Measurements from ENCODE around the gene TBC1D2B. TPM values are rescaled to one million over a fixed set of nuclear protein-coding genes. Genes with fewer than 3 reads are reported as not detected.
A peak's percentile ranks its signal among the peaks of the same experiment; 100 is the strongest.

The TBC1D2B gene
- total and polyA plus RNA-seq, 8 donors, result 13.4 to 35.8 (median 22.6) TPM

DNA sequence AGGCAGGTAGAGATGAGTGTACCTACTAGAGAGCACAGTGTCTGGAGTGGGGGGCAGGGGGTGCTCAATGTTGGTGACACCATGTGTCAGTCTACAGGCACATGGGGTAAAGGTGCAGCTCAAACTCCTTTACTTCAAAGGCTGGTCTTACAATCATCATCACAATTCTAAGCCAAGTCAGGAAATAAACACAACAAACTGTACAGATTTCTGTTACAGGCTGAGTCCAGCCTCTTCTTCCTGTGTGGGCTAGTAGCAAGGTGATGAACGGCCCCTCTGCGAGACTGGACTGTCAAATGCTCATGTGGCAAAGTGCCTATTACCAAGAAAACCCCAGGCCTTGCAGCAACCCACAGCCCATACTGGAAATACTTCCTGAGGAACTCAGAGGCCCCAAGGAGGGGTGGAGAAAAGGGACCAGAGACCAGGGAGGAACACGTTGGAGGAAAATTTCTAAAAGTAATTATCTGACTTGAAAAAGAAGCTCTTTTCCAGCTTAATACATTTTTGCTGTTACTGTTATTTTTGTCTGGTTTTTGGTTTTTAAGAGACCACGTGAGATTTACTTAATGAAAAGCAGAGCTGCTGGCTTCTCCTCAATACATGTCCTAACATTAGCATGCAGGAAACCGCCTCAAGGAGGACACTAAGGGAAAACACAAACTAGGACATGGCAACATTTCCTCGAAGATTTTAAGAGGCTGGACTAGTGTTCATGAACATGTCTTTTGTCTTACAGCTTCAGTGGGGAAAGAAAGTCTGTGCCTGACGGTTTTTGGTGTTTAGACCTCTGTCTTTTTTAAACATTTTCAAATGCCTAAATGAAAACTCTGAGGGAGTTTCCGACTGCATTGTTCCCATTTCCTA lies 29.5 kb downstream of the TBC1D2B start:
- H3K4me3 ChIP-seq, result no peak overlapping the region
- no peaks in the 10 kb centered on the region for H3K9me3 ChIP-seq
- H3K27me3 ChIP-seq, result no peaks in the 10 kb centered on the region
- ATAC-seq (peak in 1 of 4 donors; percentile 46), DNase-seq (peak in 1 of 6 donors; percentile 50), FAIRE-seq (no peak)
- TF ChIP-seq, protein P1, sequence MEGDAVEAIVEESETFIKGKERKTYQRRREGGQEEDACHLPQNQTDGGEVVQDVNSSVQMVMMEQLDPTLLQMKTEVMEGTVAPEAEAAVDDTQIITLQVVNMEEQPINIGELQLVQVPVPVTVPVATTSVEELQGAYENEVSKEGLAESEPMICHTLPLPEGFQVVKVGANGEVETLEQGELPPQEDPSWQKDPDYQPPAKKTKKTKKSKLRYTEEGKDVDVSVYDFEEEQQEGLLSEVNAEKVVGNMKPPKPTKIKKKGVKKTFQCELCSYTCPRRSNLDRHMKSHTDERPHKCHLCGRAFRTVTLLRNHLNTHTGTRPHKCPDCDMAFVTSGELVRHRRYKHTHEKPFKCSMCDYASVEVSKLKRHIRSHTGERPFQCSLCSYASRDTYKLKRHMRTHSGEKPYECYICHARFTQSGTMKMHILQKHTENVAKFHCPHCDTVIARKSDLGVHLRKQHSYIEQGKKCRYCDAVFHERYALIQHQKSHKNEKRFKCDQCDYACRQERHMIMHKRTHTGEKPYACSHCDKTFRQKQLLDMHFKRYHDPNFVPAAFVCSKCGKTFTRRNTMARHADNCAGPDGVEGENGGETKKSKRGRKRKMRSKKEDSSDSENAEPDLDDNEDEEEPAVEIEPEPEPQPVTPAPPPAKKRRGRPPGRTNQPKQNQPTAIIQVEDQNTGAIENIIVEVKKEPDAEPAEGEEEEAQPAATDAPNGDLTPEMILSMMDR (IDR thresholded peaks at IDR 0.05), result no peak
- H3K36me3 ChIP-seq, result peaks cover 0 to 16% (median 4%) of the 10 kb centered on the region in 3 donors
- 79 to 84% methylated on average over 8 of the region's 8 CpGs for WGBS, 2 donors
- peak overlapping the region in 2 of 4 donors; percentile 2 to 21 for H3K27ac ChIP-seq
- intact Hi-C loops (cut with DNase I), result no loop called here
- H3K4me1 ChIP-seq, result peaks cover 20 to 39% (median 36%) of the 10 kb centered on the region in 3 donors

DNA sequence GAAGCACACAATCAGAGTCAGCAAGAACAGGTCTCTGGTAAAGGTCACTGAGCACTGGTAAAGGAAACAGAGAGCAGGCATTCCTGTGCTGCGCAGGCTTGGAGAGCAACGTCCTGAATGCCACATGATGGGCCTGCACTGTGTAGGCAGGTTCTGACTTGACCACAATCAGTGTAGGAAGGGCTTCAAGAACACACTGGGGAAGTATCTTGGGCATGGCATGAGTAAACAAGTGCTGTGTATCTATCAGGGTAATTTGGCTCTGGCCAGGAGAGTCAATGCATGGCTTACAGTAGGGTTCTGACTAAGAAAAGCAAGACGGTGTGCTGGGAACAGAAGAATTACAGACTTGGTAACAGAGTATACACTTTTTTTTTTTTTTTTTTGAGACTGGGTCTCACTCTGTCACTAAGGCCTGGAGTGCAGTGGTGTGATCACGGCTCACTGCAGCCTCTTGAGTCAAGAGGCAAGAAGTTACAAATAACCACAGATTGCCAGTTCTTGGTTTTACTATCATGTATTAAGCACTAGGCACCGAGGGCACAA lies 30.6 kb downstream of the TBC1D2B start:
- peak; percentile 63 to 83 (median 66) for ATAC-seq
- Histone ChIP-seq H3K27ac (peak overlapping the region in 3 of 4 donors; percentile 4 to 21 (median 15)), H3K4me3 (no peak overlapping the region), H3K36me3 (peaks cover 0 to 18% (median 4%) of the 10 kb centered on the region in 3 donors), H3K27me3 (no peaks in the 10 kb centered on the region), H3K9me3 (no peaks in the 10 kb centered on the region), H3K4me1 (peaks cover 16 to 29% (median 26%) of the 10 kb centered on the region in 3 donors)
- intact Hi-C loops (cut with DNase I), result no loop called here
- DNase-seq, result no peak
- TF ChIP-seq, protein P1 (IDR thresholded peaks at IDR 0.05), result no peak
- FAIRE-seq, result no peak
- 56 to 57% methylated on average over 5 of the region's 5 CpGs for WGBS, 2 donors

DNA sequence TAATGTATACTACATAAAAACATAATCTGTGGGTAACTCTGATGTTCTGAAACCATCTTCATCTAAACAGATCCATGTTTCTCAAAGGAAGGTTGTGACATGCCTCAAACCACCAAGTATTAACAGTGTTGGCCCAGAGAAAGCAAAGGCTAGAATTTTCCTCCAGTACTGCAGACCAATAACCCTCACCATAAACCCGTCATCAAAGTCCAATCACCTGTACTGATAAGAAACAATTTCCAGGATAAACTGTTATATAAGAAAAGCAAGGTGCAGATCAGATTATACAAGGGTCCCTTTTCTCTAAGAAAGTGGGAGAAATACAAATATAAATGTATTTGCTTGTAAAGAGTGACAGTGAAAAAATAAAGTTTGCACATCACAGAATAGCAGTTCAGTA lies 32.3 kb downstream of the TBC1D2B start:
- TF ChIP-seq, protein P1 (IDR thresholded peaks at IDR 0.05), result no peak
- no peak overlapping the region for H3K27ac ChIP-seq
- H3K4me3 ChIP-seq, result no peak overlapping the region
- 38 to 45% methylated on average over 1 of the region's 1 CpG for WGBS, 2 donors
- H3K27me3 ChIP-seq, result no peaks in the 10 kb centered on the region
- peaks cover 12 to 21% (median 17%) of the 10 kb centered on the region in 3 donors for H3K4me1 ChIP-seq
- peaks cover 0 to 18% (median 4%) of the 10 kb centered on the region in 3 donors for H3K36me3 ChIP-seq
- DNase-seq, result no peak
- no peak for FAIRE-seq
- H3K9me3 ChIP-seq, result no peaks in the 10 kb centered on the region
- intact Hi-C loops (cut with DNase I), result no loop called here
- no peak for ATAC-seq

DNA sequence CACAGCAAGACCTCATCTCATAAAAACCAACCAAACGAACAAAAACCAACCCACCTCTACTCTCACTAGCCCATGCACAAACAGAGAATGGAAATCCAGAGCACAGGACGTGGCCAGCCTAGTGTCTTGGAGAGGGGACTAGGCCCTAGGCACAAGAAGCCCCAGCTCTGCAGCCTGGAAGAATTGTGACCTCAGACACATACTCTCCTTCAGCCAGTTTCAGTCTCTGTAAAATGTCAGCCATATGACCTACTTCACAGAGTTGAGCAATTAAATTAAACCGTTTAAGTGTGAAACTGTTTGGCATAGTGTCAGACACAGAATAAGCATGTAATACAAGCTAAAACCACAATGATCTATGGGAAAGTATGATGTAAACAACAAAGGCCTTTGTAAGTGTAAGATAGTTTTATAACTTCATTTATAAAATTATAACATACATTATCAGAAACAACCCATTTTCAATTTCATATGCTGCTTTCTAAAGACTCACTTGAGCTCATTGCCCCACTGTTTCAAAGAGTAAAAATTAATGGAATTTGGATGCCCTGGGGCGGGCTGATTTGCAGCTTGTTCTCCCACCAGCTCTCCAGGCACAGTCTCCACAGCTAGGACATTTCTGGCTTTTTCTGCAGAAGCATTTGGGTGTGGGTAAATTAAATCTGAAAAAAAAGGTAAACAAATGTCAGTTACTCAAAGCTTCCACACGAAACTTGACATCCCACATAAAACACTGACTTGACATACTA lies 32.9 kb downstream of the TBC1D2B start:
- TF ChIP-seq, protein P1 (IDR thresholded peaks at IDR 0.05), result no peak
- H3K9me3 ChIP-seq, result no peaks in the 10 kb centered on the region
- ATAC-seq (peak in 1 of 4 donors; percentile 29), DNase-seq (no peak), FAIRE-seq (no peak)
- peaks cover 0 to 18% (median 4%) of the 10 kb centered on the region in 3 donors for H3K36me3 ChIP-seq
- no peak overlapping the region for H3K4me3 ChIP-seq
- H3K4me1 ChIP-seq, result peaks cover 12 to 17% (median 15%) of the 10 kb centered on the region in 3 donors
- H3K27ac ChIP-seq, result no peak overlapping the region
- intact Hi-C loops (cut with DNase I), result no loop called here
- H3K27me3 ChIP-seq, result no peaks in the 10 kb centered on the region
- 72 to 76% methylated on average over 5 of the region's 5 CpGs for whole genome bisulfite sequencing, 2 donors
